OCI-LY7 (cell line): ENCODE data around the gene CTNNA3. TPM values are rescaled to one million over a fixed set of nuclear protein-coding genes. Genes with fewer than 3 reads are reported as not detected.
"Not testable (repeated sequence)": the region's sequence is repeated elsewhere in the genome, so short reads cannot be mapped to it uniquely, and the experiment has no call there.

Experiments used
- BruUV-seq: library from RNA; stranded (reverse); fragments of 400-500 nt; replicated peaks from 2 replicates; lab custom pipeline; 2021; lab: Mats Ljungman, UMichigan
- CTCF ChIA-PET: fragments of 300-600 bp; sonication (Branson Sonifier 250); formaldehyde crosslinking; loops from one replicate; lab custom pipeline; 2022; ENCODE audit warnings: antibody characterized with exemption; ENCODE audit not compliant: unreplicated experiment; lab: Charles Lee
- POLR2A ChIA-PET: fragments of 300-600 bp; sonication (Branson Sonifier 250); formaldehyde crosslinking; loops from one replicate; lab custom pipeline; 2022; ENCODE audit warnings: antibody characterized with exemption; lab: Charles Lee
- DNase-seq: peaks from one replicate; pipeline ENCODE4 v3.0.0-alpha.2; 2015; ENCODE audit warnings: low spot score
- H2AFZ ChIP-seq: fragments of 200-600 bp; sonication (generic), shearing (Covaris generic); 2 replicates; pipeline ENCODE4 v1.6.1; 2014; ENCODE audit warnings: mild to moderate bottlenecking, antibody characterized with exemption, low read length, moderate library complexity
- H3K27ac ChIP-seq: fragments of 200-600 bp; sonication (generic); 2 replicates; pipeline ENCODE4 v1.5.1; 2014; ENCODE audit warnings: mixed run types, low read depth, mild to moderate bottlenecking, moderate library complexity, low read length, inconsistent platforms; ENCODE audit not compliant: poor library complexity, severe bottlenecking
- H3K36me3 ChIP-seq: fragments of 200-600 bp; sonication (generic); 2 replicates; pipeline ENCODE4 v1.6.1; 2014; ENCODE audit warnings: mild to moderate bottlenecking, antibody characterized with exemption, low read length, moderate library complexity, mixed read lengths; ENCODE audit not compliant: insufficient read depth
- H3K4me1 ChIP-seq: fragments of 200-600 bp; sonication (generic); 2 replicates; pipeline ENCODE4 v1.5.1; 2014; ENCODE audit warnings: mild to moderate bottlenecking, low read length; ENCODE audit not compliant: insufficient read depth, poor library complexity, severe bottlenecking
- H3K4me2 ChIP-seq: fragments of 200-600 bp; sonication (generic); 2 replicates; pipeline ENCODE4 v1.6.1; 2014; ENCODE audit warnings: mild to moderate bottlenecking, low read length
- H3K4me3 ChIP-seq: fragments of 200-600 bp; sonication (generic); 2 replicates; pipeline ENCODE4 v1.5.1; 2014; ENCODE audit warnings: mild to moderate bottlenecking, low read depth, low read length; ENCODE audit not compliant: poor library complexity, severe bottlenecking
- H3K79me2 ChIP-seq: fragments of 200-600 bp; sonication (generic); 2 replicates; pipeline ENCODE4 v1.6.1; 2016; ENCODE audit warnings: low read depth, mild to moderate bottlenecking, low read length, moderate library complexity, mixed read lengths; ENCODE audit not compliant: insufficient read depth
- H3K9me2 ChIP-seq: fragments of 200-600 bp; sonication (generic); 2 replicates; pipeline ENCODE4 v1.6.1; 2016; ENCODE audit warnings: mild to moderate bottlenecking, low read length, mixed read lengths; ENCODE audit not compliant: insufficient read depth
- H3K9me3 ChIP-seq: fragments of 200-600 bp; sonication (generic); 2 replicates; pipeline ENCODE4 v1.6.1; 2014; ENCODE audit warnings: mild to moderate bottlenecking, mixed run types, low read length, mixed read lengths
- H4K20me1 ChIP-seq: fragments of 200-600 bp; sonication (generic); 2 replicates; pipeline ENCODE4 v1.6.1; 2014; ENCODE audit warnings: mild to moderate bottlenecking, antibody characterized with exemption, low read length, moderate library complexity, mixed read lengths; ENCODE audit not compliant: insufficient read depth
- CTCF ChIP-seq: fragments of 200-600 bp; sonication (generic); conservative IDR thresholded peaks from 2 replicates; pipeline ENCODE4 v1.5.1; 2014; ENCODE audit warnings: mild to moderate bottlenecking, antibody characterized with exemption, low read length, moderate library complexity, mixed read lengths
- EZH2phosphoT487 ChIP-seq: fragments of 200-600 bp; sonication (generic); IDR thresholded peaks from 2 replicates; pipeline ENCODE4 v1.6.1; 2018; ENCODE audit warnings: low read depth, borderline replicate concordance, mild to moderate bottlenecking, mixed run types, antibody characterized with exemption, low read length, moderate library complexity, mixed read lengths
- intact Hi-C: fragments of 100-400 bp; cut with micrococcal nuclease; formaldehyde crosslinking; loops from one replicate; pipeline ENCODE4 v1.10.0; 2022; ENCODE audit not compliant: unreplicated experiment
- total RNA-seq, 2 experiments: library from RNA; depleted of rRNA in 1 of 2; stranded (reverse); fragments of >200 nt in 1 of 2; shearing (Covaris generic) in 1 of 2; gene quantifications; 2 replicates each; pipeline ENCODE4 v1.2.3, GENCODE V29; 2014 to 2022

Gene CTNNA3
- total RNA-seq, 2 experiments from 2014 or later, result not detected

GRCh38 chr10:67221939-67222494 is 474.0 kb downstream of the CTNNA3 start:
- Histone ChIP-seq H3K36me3 (no peaks in the 10 kb centered on the region), H3K27ac (no peak overlapping the region), H3K79me2 (no peaks in the 10 kb centered on the region), H3K4me1 (no peaks in the 10 kb centered on the region), H3K9me2 (no peaks in the 10 kb centered on the region), H2AFZ (no peak overlapping the region), H3K4me2 (no peak overlapping the region), H3K9me3 (no peaks in the 10 kb centered on the region), H4K20me1 (no peaks in the 10 kb centered on the region), H3K4me3 (no peak overlapping the region)
- no peak for TF ChIP-seq EZH2phosphoT487
- no peak for TF ChIP-seq CTCF
- POLR2A ChIA-PET, result interaction anchor here (0.6 kb wide), 1 partner anchor 578 kb away, joined by 6 read pairs; no protein-coding TSS in a partner anchor
- CTCF ChIA-PET, result no interaction called here
- no TSS peak for BruUV-seq
- intact Hi-C loops, result no loop called here
- no peak for DNase-seq

DNA sequence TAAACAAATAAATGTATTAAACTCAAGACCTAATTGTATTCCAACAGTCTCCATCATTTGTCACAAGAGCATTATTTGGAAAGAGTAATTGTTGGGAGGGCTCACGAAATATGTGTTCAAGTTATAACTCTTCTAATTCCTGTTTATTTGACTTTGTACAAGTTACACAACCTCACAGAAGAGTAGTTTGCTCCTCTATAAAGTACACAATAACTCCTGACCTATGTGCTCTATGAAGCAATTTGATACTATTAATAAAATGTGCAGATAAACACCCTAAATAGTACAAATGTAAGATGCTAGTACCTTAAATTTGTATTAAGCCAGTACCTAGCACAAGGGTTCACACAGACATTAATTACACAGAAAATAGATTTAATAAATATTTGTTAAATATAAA is 484.3 kb downstream of the CTNNA3 start:
- no peaks in the 10 kb centered on the region for H3K9me2 ChIP-seq
- intact Hi-C loops, result no loop called here
- no TSS peak for BruUV-seq
- DNase-seq, result no peak
- H4K20me1 ChIP-seq, result no peaks in the 10 kb centered on the region
- TF ChIP-seq CTCF (no peak), EZH2phosphoT487 (no peak)
- ChIA-PET CTCF (no interaction called here), POLR2A (interaction anchor here (0.6 kb wide), 1 partner anchor 412 kb away, joined by 4 read pairs; no protein-coding TSS in a partner anchor)
- no peaks in the 10 kb centered on the region for H3K9me3 ChIP-seq
- H3K4me2 ChIP-seq, result no peak overlapping the region
- no peak overlapping the region for H3K27ac ChIP-seq
- no peak overlapping the region for H2AFZ ChIP-seq
- no peaks in the 10 kb centered on the region for H3K4me1 ChIP-seq
- no peaks in the 10 kb centered on the region for H3K36me3 ChIP-seq
- H3K79me2 ChIP-seq, result no peaks in the 10 kb centered on the region
- H3K4me3 ChIP-seq, result no peak overlapping the region

GRCh38 chr10:67207923-67208322 is 488.1 kb downstream of the CTNNA3 start:
- DNase-seq, intact Hi-C loops, BruUV-seq, H3K27ac ChIP-seq, H3K9me2 ChIP-seq, H3K4me3 ChIP-seq, CTCF ChIA-PET, H4K20me1 ChIP-seq, H3K79me2 ChIP-seq, H3K36me3 ChIP-seq, H2AFZ ChIP-seq, H3K4me2 ChIP-seq, H3K9me3 ChIP-seq, H3K4me1 ChIP-seq, POLR2A ChIA-PET: not testable (repeated sequence)
